Brain microvascular endothelial cell (primary cell): Measurements from ENCODE around the gene OR2H2.

Experiments used
- DNase-seq: peaks from one replicate; pipeline ENCODE4 v3.0.0-alpha.2; 2020
- H3K27ac ChIP-seq: fragments of 250-450 bp; sonication (Bioruptor Pico); 2 replicates; pipeline ENCODE4 v1.5.1; 2020; ENCODE audit warnings: mild to moderate bottlenecking, moderate library complexity
- H3K27me3 ChIP-seq: fragments of 250-450 bp; sonication (Bioruptor Pico); replicated peaks from 2 replicates; pipeline ENCODE4 v1.5.1; 2020; ENCODE audit warnings: mild to moderate bottlenecking
- H3K36me3 ChIP-seq: fragments of 250-450 bp; sonication (Bioruptor Pico); replicated peaks from 2 replicates; pipeline ENCODE4 v1.5.1; 2020; ENCODE audit warnings: mild to moderate bottlenecking
- H3K4me3 ChIP-seq: 2 replicates; pipeline ENCODE4 v1.5.1; 2011; ENCODE audit warnings: low read depth, mild to moderate bottlenecking, control low read depth, low read length, moderate library complexity
- CTCF ChIP-seq: IDR thresholded peaks from 2 replicates; pipeline ENCODE4 v1.5.1; 2011; ENCODE audit warnings: low read depth, mild to moderate bottlenecking, moderate library complexity, low read length, control low read depth, inconsistent platforms; ENCODE audit errors: missing control alignments
- in situ Hi-C: cut with HindIII; loops from 2 replicates; pipeline ENCODE4 v1.10.0; 2017; ENCODE audit warnings: low sequenced_read_pairs, low pct_ligation_motif_present

The OR2H2 gene

GRCh38 chr6:29627755-29628418, 43.0 kb downstream of the OR2H2 start:
- peak; percentile 69 for DNase-seq
- TF ChIP-seq CTCF = no peak
- Histone ChIP-seq H3K36me3 (peaks cover 5% of the 10 kb centered on the region), H3K27me3 (no peaks in the 10 kb centered on the region), H3K27ac (peak overlapping the region; percentile 65), H3K4me3 (peak overlapping the region; percentile 71)
- in situ Hi-C loops = no loop called here

GRCh38 chr6:29628419-29629281, 43.7 kb downstream of the OR2H2 start:
- Histone ChIP-seq H3K27me3 (no peaks in the 10 kb centered on the region), H3K27ac (peak overlapping the region; percentile 65), H3K36me3 (no peaks in the 10 kb centered on the region), H3K4me3 (peak overlapping the region; percentile 71)
- peak; percentile 93 for TF ChIP-seq CTCF
- peak; percentile 73 for DNase-seq
- in situ Hi-C loops = no loop called here

- no peak for DNase-seq
- no peak overlapping the region for H3K4me3 ChIP-seq
- in situ Hi-C loops = no loop called here
- H3K36me3 ChIP-seq = no peaks in the 10 kb centered on the region
- no peak for TF ChIP-seq CTCF
- no peaks in the 10 kb centered on the region for H3K27me3 ChIP-seq
- H3K27ac ChIP-seq = no peak overlapping the region
Observed at GRCh38 chr6:29629571-29629970, 44.6 kb downstream of the OR2H2 start.

- H3K27ac ChIP-seq = no peak overlapping the region
- no peak for TF ChIP-seq CTCF
- no peak overlapping the region for H3K4me3 ChIP-seq
- no peak for DNase-seq
- no peaks in the 10 kb centered on the region for H3K27me3 ChIP-seq
- no peaks in the 10 kb centered on the region for H3K36me3 ChIP-seq
- in situ Hi-C loops = no loop called here
Observed at GRCh38 chr6:29630315-29630714, 45.4 kb downstream of the OR2H2 start.

GRCh38 chr6:29631209-29631810, 46.4 kb downstream of the OR2H2 start:
- Histone ChIP-seq H3K27ac (no peak overlapping the region), H3K27me3 (no peaks in the 10 kb centered on the region), H3K36me3 (no peaks in the 10 kb centered on the region), H3K4me3 (peak overlapping the region; percentile 71)
- TF ChIP-seq CTCF = no peak
- in situ Hi-C loops = no loop called here
- DNase-seq = no peak
